C4-2B (cell line): ENCODE measurements around the gene STAT3.

ENCODE experiments used
- ZFX ChIP-seq: fragments of 450-650 bp; IDR thresholded peaks from 2 replicates; pipeline ENCODE4 v1.6.1; 2017
- TF ChIP-seq, protein P1 (sequence below): fragments of 450-650 bp; conservative IDR thresholded peaks from 2 replicates; pipeline ENCODE4 v1.5.1; 2017; ENCODE audit warnings: mild to moderate bottlenecking

DNA sequence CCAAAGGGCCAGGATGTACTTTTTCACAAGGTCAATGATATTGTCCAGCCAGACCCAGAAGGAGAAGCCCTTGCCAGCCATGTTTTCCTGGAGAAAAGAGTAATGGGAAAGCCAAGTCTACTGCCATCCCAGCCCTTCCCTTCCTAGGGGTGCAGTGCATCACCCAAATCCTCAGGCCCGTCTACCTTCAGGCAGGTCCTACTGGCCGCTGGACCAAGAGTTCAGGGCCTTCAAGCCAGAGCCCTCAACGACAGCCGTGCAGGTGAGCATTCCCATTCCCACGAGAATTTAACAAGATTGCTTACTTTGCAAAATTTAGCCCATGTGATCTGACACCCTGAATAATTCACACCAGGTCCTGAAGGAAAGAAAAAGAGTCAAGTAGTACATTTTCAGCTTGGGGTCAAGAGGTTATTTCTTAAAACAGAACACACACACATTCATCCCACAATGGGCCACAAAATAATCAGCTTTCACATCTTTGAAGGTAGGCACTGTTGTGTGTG, 64.9 kb downstream of the STAT3 start:
- TF ChIP-seq, protein P1, sequence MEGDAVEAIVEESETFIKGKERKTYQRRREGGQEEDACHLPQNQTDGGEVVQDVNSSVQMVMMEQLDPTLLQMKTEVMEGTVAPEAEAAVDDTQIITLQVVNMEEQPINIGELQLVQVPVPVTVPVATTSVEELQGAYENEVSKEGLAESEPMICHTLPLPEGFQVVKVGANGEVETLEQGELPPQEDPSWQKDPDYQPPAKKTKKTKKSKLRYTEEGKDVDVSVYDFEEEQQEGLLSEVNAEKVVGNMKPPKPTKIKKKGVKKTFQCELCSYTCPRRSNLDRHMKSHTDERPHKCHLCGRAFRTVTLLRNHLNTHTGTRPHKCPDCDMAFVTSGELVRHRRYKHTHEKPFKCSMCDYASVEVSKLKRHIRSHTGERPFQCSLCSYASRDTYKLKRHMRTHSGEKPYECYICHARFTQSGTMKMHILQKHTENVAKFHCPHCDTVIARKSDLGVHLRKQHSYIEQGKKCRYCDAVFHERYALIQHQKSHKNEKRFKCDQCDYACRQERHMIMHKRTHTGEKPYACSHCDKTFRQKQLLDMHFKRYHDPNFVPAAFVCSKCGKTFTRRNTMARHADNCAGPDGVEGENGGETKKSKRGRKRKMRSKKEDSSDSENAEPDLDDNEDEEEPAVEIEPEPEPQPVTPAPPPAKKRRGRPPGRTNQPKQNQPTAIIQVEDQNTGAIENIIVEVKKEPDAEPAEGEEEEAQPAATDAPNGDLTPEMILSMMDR: peak; percentile 19; the same call in 1 of the 2 replicates
- no peak for TF ChIP-seq ZFX
